HG02588 (cell line): ENCODE measurements around the gene DDX10.

Experiments used
- ATAC-seq: cut with Tn5 transposase; IDR thresholded peaks from one replicate; pipeline ENCODE4 v1.9.1; 2021; ENCODE audit warnings: mild to moderate bottlenecking, moderate library complexity; ENCODE audit not compliant: unreplicated experiment

The DDX10 gene

DNA sequence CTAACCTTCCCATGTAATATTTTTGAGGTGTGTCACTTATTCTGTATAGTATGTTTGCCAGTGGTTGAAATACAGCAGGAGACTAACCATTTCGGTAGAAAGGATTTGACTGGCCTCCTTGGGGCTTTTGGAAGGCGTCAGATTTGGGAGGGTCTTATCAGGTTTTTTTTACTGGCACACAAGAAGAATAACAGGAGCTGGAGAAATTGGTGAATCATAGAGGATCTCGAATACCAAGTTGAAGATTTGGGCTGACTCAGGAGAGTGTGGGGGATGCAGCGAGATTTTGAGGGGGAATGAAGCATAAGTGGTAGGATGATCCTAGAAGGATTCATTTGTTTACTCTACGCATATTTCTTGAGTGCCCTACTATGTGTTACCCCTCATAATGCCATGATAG lies 200.5 kb downstream of the DDX10 start:
- ATAC-seq: no peak

DNA sequence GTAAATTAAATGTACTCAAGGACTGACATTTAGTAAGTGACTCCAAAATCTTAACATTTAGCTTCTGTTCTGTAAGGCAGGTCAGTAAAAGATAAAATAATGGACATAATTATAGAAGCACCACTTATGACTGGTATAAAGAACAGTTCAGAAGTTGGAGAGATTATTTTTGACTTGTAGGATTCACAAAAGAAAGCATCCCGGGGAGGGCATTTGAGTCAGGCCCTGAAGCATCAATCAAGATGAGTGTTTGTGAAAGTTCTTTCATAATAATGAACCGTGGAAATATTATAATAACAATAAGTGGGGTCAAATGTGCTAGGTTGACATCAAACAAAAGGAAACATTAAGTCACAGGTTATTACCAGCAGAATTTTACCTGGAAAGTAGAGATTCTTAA lies 201.9 kb downstream of the DDX10 start:
- ATAC-seq: no peak

DNA sequence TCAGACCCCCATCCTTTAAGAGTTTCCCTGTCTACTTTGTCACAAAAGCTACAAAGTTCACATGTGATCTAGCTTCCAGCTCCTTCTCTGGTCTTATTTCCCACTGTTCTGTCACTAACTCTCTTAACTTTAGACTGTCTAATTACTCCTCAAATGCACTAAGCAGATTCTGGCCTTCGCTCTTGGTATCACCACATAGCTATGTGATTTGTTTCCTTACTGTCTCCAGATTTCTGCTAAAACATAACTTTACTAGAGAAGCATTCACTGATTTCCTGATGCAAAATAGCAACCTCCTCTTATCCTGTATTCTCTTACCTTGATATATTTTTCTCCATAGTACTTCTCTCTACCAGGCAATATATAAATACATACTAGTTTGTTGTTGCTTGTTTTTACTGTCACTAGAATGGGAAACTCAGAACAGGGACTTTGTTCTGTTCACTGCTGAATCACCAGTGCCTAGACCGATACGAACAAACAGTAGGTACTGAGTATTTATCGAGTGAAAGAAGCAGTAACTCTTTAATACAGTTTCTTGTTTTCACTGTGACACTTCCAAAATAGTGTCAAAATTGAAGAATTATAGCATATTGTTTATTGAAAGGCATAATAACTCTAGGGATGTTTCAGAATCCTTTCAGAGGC lies 205.6 kb downstream of the DDX10 start:
- ATAC-seq: no peak

GRCh38 chr11:108871152-108871551 lies 206.3 kb downstream of the DDX10 start:
- no peak for ATAC-seq

DNA sequence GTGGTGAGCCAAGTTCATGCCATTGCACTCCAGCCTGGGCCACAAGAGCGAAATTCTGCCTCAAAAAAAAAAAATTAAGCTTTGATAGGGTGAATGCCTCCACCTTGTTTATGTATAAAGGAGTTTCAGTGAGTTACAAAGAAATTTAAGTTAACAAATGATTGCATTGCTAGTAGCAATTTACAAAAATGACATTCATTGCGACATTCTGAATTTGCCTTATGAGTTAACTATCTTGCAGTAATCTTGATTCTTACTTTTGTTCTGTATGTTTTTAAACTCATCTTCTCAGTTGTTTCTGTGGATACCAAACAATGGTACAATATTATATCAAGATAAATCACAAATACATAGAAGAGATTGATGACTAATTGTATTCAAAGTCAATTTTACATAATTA lies 207.0 kb downstream of the DDX10 start:
- no peak for ATAC-seq

DNA sequence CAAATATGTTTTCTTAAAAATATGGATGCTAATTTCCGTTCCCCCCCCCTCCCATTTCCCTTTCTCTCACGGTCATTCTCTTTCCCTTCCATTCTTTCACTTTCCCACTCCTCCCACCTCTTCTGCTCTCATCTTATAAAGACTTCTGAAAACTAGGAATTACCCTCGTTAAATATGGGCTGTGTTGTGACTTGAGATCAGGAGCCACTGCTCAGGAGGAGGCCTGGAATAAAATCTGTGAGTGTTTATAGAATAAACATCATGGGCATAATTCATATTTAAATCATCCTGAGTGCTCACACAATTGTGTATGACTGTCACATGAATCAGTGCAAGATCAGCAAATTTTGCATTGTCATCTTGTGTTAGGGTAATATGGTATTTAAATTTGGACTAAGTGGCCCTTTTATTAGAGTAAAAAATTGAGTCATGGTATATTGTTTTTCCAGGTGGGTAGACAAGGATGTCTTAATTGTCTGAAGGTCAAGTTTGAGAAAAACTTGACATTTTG lies 208.0 kb downstream of the DDX10 start:
- no peak for ATAC-seq

DNA sequence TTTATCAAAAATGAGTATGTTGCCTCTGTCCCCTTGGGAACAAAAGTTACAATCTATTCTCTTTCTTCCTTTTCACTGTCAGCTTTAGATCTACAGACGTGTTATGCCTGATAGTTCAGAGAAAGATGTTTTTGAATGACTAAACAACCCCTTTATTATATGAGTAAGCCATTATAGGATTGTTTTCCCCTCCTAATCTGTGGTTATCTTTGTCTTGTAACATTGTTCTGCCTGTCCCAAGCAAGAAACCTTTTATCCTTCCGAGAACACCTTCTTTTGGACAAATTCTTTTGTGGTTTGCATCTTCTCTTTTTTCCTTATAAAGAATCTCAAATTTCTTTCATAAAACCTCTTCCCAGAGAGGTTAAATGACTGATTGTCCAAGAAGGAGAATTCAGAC lies 208.4 kb downstream of the DDX10 start:
- no peak for ATAC-seq

GRCh38 chr11:108873941-108874340 lies 209.1 kb downstream of the DDX10 start:
- ATAC-seq: no peak

DNA sequence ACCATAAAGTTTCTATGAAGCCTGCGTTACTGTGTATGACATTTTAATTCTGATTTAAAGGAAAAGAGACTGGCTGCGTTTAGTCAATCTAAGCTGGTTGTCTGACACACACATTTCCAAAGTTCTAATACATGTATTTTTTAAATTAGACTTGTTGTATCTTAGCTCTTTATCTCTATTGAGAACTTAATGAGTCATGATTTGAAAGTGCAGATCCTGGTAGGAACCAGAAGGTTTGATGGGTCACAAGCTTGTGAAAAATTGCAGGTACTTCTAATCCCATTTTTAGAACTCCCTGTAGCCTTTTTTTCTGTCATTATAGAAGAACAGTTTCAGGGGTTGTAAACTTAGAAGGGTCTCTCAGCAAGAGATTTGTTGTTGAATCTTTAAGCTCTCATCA lies 210.3 kb downstream of the DDX10 start:
- ATAC-seq: no peak

DNA sequence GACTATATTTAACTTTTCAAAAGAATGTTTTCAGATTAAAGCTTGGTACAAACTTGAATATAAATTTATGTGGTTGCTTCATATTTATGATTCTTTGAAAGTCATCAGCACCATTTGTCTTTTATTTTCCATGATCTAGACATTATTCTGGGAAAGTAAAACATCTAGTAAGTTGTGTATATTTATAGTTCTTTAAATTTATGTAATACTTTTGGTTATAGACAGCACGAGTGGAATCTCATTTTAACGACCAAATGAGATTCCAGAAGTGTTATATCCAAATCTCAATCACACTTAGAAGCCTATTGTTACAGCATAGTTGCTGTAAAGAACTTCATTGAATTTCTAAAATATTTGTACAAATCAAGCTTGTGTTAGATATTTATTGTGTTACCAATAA lies 212.3 kb downstream of the DDX10 start:
- ATAC-seq: no peak

DNA sequence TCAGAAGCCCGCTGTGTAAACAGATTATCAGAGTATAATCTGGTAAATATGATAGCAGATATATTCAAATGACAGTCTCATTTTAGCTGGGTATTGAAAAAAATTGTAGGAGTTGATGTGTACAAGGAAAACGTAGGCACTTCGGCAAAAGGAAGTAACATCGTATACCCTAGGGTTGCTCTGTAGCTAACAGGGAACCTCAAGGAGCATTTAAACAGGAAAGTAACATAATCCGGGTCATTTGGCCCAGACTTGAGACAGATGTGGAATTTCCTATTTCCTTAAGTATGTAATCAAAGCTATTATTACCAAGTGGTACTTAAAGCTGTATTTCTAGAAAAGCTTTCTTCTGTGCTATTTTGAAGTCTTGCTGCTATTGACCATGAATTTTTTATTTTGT lies 215.6 kb downstream of the DDX10 start:
- no peak for ATAC-seq

DNA sequence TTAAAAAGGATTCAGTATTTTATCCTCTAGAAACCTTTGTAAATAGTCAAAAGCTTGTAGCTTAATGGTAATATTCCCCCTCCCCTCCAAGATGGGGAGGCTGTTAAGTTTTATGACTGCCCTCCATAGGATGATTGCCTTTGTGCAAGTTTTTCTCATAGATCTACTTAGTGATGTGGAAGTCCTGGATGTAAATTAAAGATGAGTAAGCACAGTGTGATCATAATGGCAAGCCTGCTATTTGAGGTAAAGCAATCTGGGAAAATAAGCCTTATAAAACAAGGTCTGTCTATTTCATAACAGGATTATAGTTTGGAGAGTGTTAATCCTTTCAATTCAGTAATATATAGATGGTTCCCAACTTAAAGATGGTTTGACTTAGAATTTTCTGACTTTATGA lies 216.3 kb downstream of the DDX10 start:
- no peak for ATAC-seq

- no peak for ATAC-seq
Observed at GRCh38 chr11:108882211-108882831, 217.5 kb downstream of the DDX10 start.

DNA sequence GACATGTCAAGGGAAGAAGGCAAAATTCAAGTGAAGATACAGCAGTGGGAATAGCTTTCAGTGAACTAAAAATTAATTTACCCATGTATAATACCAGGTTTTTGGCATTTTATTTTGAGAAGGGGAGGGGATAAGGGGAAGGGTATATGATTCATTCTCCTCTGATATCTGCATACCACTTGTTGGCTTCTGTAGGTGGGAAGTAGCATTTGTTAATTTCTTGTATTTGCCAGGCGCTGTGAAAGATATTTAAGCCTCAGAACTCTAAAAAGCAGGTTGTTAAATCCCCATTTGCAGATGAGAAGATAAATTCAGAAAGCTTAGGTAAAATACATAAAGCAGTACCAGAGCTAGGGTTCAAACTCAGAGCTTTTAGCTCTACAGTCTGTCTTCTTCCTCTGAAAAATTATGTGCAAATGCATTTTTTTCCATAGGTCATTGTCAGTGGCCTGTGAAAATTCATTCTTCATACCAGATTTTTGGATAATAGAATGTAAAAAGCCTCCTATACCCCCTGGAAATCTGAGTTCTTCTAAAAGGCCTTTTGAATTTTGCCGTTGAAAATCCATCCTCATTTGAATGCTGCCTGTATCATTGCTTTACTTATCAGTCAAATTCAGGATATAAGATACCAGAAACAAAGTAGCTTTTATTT lies 221.3 kb downstream of the DDX10 start:
- ATAC-seq: no peak

GRCh38 chr11:108886660-108887009 lies 221.8 kb downstream of the DDX10 start:
- no peak for ATAC-seq

DNA sequence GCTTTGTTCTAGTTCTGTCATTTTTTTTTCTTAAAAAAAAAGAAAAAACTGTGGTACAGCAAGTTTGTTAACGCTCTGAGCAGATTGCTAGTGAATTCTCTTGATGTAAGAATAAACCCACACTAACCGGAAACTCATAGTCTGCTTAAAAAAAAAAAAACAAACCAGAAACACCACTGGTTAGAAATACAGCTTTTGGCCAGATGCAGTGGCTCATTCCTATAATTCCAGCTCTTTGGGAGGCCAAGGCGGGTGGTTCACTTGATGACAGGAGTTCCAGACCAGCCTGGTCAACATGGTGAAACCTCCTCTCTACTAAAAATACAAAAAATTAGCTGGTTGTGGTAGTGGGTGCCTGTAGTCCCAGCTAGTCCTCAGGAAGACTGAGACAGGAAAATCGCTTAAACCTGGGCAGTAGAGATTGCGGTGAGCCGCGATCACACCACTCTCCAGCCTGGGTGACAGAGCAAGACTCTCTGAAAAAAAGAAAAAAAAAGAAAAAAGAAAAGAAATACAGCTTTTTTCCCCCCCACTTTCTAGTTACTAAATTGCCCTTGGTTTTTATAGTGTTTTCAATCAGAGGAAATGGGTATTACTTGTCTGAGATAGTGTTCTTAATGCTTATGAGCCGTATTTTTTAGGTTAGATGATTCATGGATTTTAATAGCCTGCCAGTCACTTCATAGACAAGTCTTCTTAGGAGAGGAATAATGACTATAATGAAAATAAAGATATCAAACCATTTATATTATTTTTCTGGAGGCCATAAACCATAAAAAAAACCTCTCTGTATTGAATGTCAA lies 222.8 kb downstream of the DDX10 start:
- no peak for ATAC-seq

GRCh38 chr11:108890482-108891105 lies 225.7 kb downstream of the DDX10 start:
- no peak for ATAC-seq

GRCh38 chr11:108891143-108891542 lies 226.3 kb downstream of the DDX10 start:
- ATAC-seq: no peak

DNA sequence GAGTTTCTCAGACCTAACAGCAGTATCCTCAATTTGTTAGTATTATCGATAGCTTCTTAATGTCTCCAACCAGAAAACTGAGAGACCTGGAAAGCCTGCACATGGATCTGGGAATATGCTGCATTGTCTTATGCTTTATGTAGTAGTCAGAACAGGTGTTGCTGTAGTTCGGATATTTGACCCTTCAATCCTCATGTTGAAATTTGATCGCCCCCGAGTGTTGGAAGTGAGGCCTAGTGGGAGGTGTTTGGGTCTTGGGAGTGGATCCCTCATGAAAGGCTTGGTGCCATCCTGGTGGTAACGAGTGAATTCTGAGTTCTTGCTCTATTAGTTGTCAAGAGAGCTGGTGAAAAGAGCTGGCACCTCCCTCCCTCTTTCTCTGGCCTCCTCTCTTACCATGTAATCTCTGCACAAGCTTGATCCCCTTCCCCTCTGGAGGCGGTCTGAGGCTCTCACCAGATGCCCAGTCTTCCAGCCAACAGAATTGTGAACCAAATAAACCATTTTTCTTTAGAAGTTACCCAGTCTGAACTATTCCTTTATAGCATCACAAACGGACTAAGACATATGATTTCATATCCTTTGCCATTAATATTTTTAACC lies 227.1 kb downstream of the DDX10 start:
- no peak for ATAC-seq

DNA sequence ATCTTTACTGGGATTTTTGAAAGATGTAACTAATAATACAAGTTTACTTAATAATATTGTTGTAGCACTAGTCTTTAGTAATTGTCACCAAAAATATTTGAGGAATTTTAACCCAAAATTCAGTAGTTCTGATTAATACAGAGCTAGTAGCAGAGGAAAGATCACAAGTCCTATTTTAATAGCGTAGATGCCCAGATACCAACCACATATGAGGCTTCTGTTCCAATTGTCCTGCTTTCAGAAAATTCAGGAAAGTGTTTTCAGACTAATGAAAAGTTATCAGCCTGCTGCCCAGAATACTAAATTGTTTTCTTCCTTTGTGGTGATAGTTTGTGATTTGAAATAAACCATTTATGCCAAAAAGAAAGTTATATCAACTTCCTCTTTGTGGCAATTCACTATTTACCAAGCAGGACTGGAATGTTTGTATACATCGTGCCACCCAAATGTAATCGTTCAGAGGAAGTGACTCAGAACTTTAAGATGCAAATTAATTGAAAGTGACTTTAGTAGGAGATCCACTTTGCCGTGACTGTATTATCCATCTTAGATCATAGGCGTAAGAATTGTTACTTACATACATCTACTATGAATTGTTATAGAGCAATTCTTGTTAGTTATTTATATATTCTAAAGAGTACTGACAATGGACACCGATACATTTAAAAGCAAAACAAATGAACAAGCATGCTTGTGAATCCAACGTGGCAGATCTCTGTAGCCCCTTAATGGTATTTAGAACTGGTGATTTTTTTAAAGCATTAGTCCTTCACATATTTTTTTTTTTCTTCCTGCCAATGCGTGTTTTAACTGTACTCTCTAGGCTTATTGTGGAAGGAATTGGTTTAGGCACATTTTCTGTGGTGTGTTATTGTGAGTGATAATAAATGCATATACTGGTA lies 231.0 kb downstream of the DDX10 start:
- ATAC-seq: no peak
